HEK293T (cell line): ENCODE results near the gene CCL22.

Experiments
- CTCF ChIA-PET: fragments of 350-600 bp; formaldehyde crosslinking; extraction: SDS; loops from one replicate; lab custom pipeline; 2021; ENCODE audit warnings: antibody characterized with exemption, inconsistent platforms; lab: Yijun Ruan, JAX
- POLR2A ChIA-PET: fragments of 350-600 bp; formaldehyde crosslinking; extraction: SDS; loops from one replicate; lab custom pipeline; 2020; ENCODE audit warnings: antibody characterized with exemption, inconsistent platforms; lab: Yijun Ruan, JAX
- DNase-seq: peaks from one replicate; pipeline ENCODE4 v3.0.0; 2012; ENCODE audit warnings: mixed read lengths; ENCODE audit errors: extremely low spot score
- ARNT ChIP-seq: fragments of 450-650 bp; IDR thresholded peaks from 2 replicates; pipeline ENCODE4 v1.6.1; 2017; ENCODE audit warnings: mild to moderate bottlenecking
- BHLHE40 ChIP-seq: fragments of 450-650 bp; IDR thresholded peaks from 2 replicates; pipeline ENCODE4 v1.6.1; 2016; ENCODE audit warnings: mild to moderate bottlenecking, moderate library complexity, borderline replicate concordance
- CTBP1 ChIP-seq: fragments of 450-650 bp; IDR thresholded peaks from 2 replicates; pipeline ENCODE4 v1.6.1; 2016; ENCODE audit warnings: borderline replicate concordance
- ELF4 ChIP-seq: fragments of 450-650 bp; IDR thresholded peaks from 2 replicates; pipeline ENCODE4 v1.6.1; 2017; ENCODE audit warnings: antibody characterized with exemption
- FOXA1 ChIP-seq: fragments of 450-650 bp; IDR thresholded peaks from 2 replicates; pipeline ENCODE4 v1.6.1; 2016; ENCODE audit warnings: mild to moderate bottlenecking
- FOXK2 ChIP-seq: fragments of 450-650 bp; IDR thresholded peaks from 2 replicates; pipeline ENCODE4 v1.6.1; 2016; ENCODE audit warnings: mild to moderate bottlenecking
- FOXM1 ChIP-seq: fragments of 450-650 bp; IDR thresholded peaks from 2 replicates; pipeline ENCODE4 v1.6.1; 2017; ENCODE audit warnings: mild to moderate bottlenecking, borderline replicate concordance
- HDGF ChIP-seq: fragments of 450-650 bp; IDR thresholded peaks from 2 replicates; pipeline ENCODE4 v1.6.1; 2017; ENCODE audit warnings: antibody characterized with exemption, borderline replicate concordance
- L3MBTL2 ChIP-seq: fragments of 450-650 bp; conservative IDR thresholded peaks from 2 replicates; pipeline ENCODE4 v1.6.1; 2016; ENCODE audit warnings: mild to moderate bottlenecking
- LEF1 ChIP-seq: fragments of 450-650 bp; IDR thresholded peaks from 2 replicates; pipeline ENCODE4 v1.6.1; 2017; ENCODE audit warnings: mild to moderate bottlenecking, borderline replicate concordance
- NFRKB ChIP-seq: fragments of 450-650 bp; IDR thresholded peaks from 2 replicates; pipeline ENCODE4 v1.6.1; 2016; ENCODE audit warnings: mild to moderate bottlenecking, moderate library complexity
- PKNOX1 ChIP-seq: fragments of 450-650 bp; IDR thresholded peaks from 2 replicates; pipeline ENCODE4 v1.6.1; 2016
- SP1 ChIP-seq: fragments of 450-650 bp; IDR thresholded peaks from 2 replicates; pipeline ENCODE4 v1.6.1; 2017
- SUZ12 ChIP-seq: fragments of 450-650 bp; IDR thresholded peaks from 2 replicates; pipeline ENCODE4 v1.6.1; 2016; ENCODE audit warnings: mild to moderate bottlenecking
- TARDBP ChIP-seq: fragments of 450-650 bp; IDR thresholded peaks from 2 replicates; pipeline ENCODE4 v1.6.1; 2016
- ZNF384 ChIP-seq: fragments of 450-650 bp; IDR thresholded peaks from 2 replicates; pipeline ENCODE4 v1.6.1; 2016

Gene CCL22

DNA sequence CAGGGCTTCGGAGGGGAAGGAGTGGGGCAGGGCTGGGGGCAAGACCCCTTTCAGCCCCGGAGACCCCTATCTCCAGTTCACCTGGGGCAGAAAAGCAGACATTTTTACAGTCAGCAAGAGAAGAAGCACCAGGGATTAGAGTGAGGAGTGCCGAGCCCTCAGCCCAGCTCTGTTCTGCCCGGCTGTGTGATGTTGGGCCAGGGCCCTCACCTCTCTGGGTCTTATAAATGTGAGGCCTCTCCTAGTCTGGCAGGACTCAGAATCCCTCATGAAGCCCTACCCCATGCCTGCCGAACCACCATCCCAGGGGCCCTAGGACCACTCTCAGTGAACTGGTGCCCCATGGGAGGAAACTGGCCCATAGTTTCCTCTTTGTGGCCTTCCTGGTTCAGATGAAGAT, 26.5 kb downstream of the CCL22 start:
- no peak for TF ChIP-seq BHLHE40
- TF ChIP-seq LEF1, result no peak
- no peak for TF ChIP-seq PKNOX1
- TF ChIP-seq ELF4, result no peak
- TF ChIP-seq ARNT, result no peak
- TF ChIP-seq FOXK2, result no peak
- TF ChIP-seq NFRKB, result no peak
- ChIA-PET CTCF (interaction anchor here (1.5 kb wide), 1 partner anchor 32 kb away, joined by 6 read pairs; no protein-coding TSS in a partner anchor), POLR2A (interaction anchor here (1.2 kb wide), 1 partner anchor 32 kb away, joined by 3 read pairs; no protein-coding TSS in a partner anchor)
- no peak for DNase-seq

DNA sequence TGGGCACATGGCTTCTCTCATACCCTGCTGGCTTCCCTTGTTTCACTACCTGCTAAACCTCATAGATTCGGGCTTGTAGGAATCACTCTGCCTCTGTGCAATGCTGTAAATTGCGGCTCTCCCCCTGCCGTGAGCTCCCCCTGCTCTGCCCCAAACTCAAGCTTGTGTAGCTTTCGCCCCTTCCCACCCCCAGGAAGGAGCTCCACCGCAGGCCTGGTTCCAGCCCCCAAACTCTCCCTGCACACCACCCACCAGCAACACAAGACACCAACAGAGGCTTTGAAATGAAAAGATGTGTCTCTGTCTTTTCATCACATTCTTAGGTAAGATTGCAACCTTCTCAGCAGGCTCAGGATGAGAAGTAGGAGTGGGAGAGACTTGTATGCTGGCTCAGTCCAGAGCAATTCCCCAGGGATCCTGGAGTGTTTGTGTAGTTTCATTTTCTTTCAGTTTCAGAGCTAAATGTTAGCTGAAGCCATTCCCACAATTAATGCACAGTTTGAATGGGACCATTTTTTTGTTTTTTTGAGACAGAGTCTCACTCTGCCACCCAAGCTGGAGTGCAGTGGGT, 27.9 kb downstream of the CCL22 start:
- no peak for DNase-seq
- ChIA-PET CTCF (interaction anchor here (0.5 to 1.5 kb wide), 4 partner anchors 30 to 137 kb away, joined by 3 to 6 read pairs (median 4); no protein-coding TSS in a partner anchor), POLR2A (no interaction called here)
- no peak for TF ChIP-seq PKNOX1
- no peak for TF ChIP-seq BHLHE40
- TF ChIP-seq SP1, result no peak
- TF ChIP-seq ZNF384, result no peak
- TF ChIP-seq TARDBP, result no peak
- no peak for TF ChIP-seq L3MBTL2
- TF ChIP-seq SUZ12, result no peak
- TF ChIP-seq FOXM1, result no peak
- no peak for TF ChIP-seq LEF1
- no peak for TF ChIP-seq FOXK2
- TF ChIP-seq HDGF, result no peak
- no peak for TF ChIP-seq ELF4
- no peak for TF ChIP-seq FOXA1
- no peak for TF ChIP-seq CTBP1
- no peak for TF ChIP-seq NFRKB
- no peak for TF ChIP-seq ARNT

DNA sequence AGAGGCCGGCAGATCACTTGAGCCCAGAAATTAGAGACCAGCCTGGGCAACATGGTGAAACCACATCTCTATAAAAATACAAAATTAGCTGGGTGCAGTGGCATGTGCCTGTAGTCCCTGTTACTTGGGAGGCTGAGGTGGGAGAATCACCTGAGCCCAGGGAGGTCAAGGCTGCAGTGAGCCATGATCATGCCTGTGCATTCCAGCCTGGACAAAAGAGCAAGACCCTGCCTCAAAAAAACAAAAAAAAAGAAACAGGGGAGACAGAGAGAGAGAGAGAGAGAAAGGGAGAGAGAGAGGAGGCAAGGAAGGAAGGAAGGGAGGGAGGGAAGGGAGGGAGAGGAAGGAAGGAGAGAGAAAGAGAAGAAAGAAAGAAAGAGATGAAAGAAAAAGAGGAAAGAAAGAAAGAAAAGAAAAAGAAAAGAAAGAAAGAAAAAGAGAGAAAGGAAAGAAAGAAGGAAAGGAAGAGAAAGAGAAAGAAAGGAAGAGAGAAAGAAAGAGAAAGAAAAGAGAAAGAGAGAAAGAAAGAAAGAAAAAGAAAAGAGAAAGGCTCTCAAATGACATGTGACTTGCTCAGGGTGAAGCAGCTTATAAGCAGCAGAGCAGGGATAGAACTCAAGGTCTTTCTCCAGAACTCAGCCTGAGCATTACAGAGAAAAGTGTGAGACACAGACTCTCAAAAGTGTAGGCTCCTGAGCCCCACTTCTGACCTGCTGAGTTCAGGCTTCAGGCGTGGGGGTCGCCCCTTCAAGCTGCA, 29.2 kb downstream of the CCL22 start:
- no peak for TF ChIP-seq ELF4
- TF ChIP-seq FOXK2, result no peak
- no peak for TF ChIP-seq TARDBP
- no peak for DNase-seq
- ChIA-PET POLR2A (no interaction called here), CTCF (interaction anchor here (0.9 kb wide), 1 partner anchor 17 kb away, joined by 3 read pairs; no protein-coding TSS in a partner anchor)

- DNase-seq, result no peak
- CTCF ChIA-PET, result interaction anchor here (0.9 kb wide), 1 partner anchor 17 kb away, joined by 3 read pairs; no protein-coding TSS in a partner anchor
- TF ChIP-seq PKNOX1, result no peak
- peak; percentile 37; the same call in 1 of the 2 replicates for TF ChIP-seq ELF4
- TF ChIP-seq CTBP1, result no peak
- TF ChIP-seq FOXM1, result no peak
- TF ChIP-seq TARDBP, result no peak
- no peak for TF ChIP-seq FOXA1
- TF ChIP-seq FOXK2, result no peak
- no peak for TF ChIP-seq ZNF384
- TF ChIP-seq HDGF, result no peak
- no peak for TF ChIP-seq SP1
- no peak for TF ChIP-seq NFRKB
- no peak for TF ChIP-seq LEF1
- TF ChIP-seq L3MBTL2, result 0 out of 2 replicates have a peak, but pooled peaks have one; percentile 14
- no peak for TF ChIP-seq SUZ12
- no peak for TF ChIP-seq ARNT
- POLR2A ChIA-PET, result no interaction called here
These were observed 29.9 kb downstream of the CCL22 start for GRCh38 chr16:57388359-57389086.

DNA sequence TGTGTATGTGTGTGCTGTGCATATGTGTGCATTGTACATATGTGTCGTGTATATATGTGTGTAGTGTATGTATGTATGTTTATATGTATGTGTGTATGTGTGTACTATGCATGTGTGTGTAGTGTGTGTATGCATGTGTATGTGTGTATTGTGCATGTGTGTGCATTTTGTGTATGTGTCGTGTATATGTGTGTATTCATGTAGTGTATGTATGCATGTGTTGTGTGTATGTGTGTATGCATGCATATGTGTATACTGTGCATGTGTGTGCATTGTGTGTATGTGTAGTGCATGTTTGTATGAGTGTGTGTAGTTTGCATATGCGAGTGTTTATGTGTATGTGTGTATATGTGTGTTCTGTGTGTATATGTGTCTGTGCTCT, 30.5 kb downstream of the CCL22 start:
- CTCF ChIA-PET, result no interaction called here
- no peak for TF ChIP-seq FOXK2
- TF ChIP-seq ARNT, result no peak
- POLR2A ChIA-PET, result no interaction called here
- DNase-seq, result no peak

DNA sequence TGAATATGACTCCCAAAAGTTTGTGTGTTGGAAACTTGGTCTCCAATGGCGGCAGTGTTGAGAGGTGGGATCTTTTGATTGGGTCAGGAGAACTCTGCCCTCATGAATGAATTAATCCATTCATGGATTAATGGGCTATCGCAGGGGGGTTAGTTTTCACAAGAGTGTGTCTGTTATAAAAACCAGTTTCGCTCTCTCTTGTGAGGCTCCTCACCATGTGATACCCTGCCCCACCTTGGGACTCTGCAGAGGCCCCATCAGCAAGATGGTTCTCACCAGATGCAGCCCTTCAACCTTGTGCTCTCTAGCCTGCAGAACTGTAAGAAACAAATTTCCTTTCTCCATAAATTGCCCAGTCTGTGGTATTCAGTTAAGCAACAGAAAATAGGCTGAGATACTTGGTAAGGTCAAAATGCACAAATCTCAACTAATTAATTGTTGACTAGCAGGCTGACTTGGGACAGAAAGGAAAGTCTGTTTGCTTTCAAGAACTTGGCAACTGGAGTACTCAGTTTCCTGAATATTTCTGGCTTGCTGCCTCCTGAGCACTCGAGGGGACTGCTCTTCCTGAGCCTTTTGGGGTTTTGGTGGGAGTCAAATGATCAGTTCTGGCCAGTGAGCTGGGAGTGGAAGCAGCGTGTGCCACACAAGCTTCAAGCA, 32.2 kb downstream of the CCL22 start:
- CTCF ChIA-PET, result interaction anchor here (1.5 kb wide), 1 partner anchor 13 kb away, joined by 3 read pairs; no protein-coding TSS in a partner anchor
- no peak for TF ChIP-seq ZNF384
- TF ChIP-seq NFRKB, result no peak
- no peak for TF ChIP-seq CTBP1
- DNase-seq, result no peak
- POLR2A ChIA-PET, result no interaction called here
